Measurements from ENCODE around the gene P2RY4.
"Not testable (repeated sequence)": the region's sequence is repeated elsewhere in the genome, so short reads cannot be mapped to it uniquely, and the experiment has no call there.

The P2RY4 gene

GRCh38 chrX:70241501-70241900 is 18.5 kb downstream of the P2RY4 start:
- DNase-seq, result no peak

GRCh38 chrX:70240751-70241150 is 19.3 kb downstream of the P2RY4 start:
- no peak for DNase-seq

- DNase-seq, result no peak
Observed at GRCh38 chrX:70234355-70234754, 25.6 kb downstream of the P2RY4 start, which contains the start of gene AWAT1. Gene AWAT1, plus strand, starts transcription at chrX:70234655. Its CDS starts 41 bp downstream, at chrX:70234696.

GRCh38 chrX:70231666-70232065 is 28.3 kb downstream of the P2RY4 start:
- no peak for DNase-seq

GRCh38 chrX:70226687-70227086 is 33.3 kb downstream of the P2RY4 start:
- no peak for DNase-seq

- no peak for DNase-seq
Observed at GRCh38 chrX:70226048-70226447, 34.0 kb downstream of the P2RY4 start.

- DNase-seq, result peak; percentile 86
Observed at GRCh38 chrX:70219938-70220764, 39.9 kb downstream of the P2RY4 start.

- DNase-seq, result not testable (repeated sequence)
Observed at GRCh38 chrX:70209570-70209969, 50.4 kb downstream of the P2RY4 start.

- no peak for DNase-seq
Observed at GRCh38 chrX:70208479-70208878, 51.5 kb downstream of the P2RY4 start.

Measured in NCI-H2171 treated with DMSO at 0.1 percent for 48 hours (cell line).